ENCODE measurements around the gene STYX. TPM values are rescaled to one million over a fixed set of nuclear protein-coding genes. Genes with fewer than 3 reads are reported as not detected.

The STYX gene
- total RNA-seq, 1 donor from 2014 or later: 11.8 TPM

- Histone ChIP-seq H3K36me3 (ENCODE audit: control insufficient read depth, insufficient read depth, low read length) (no peaks in the 10 kb centered on the region), H3K4me3 (ENCODE audit: low read depth, low read length) (no peak overlapping the region), H3K27me3 (ENCODE audit: control insufficient read depth, insufficient read depth, low read length) (no peaks in the 10 kb centered on the region)
- no peak for TF ChIP-seq CTCF (IDR thresholded peaks at IDR 0.05; ENCODE audit: insufficient read depth, low read length, poor library complexity, severe bottlenecking)
- DNase-seq (ENCODE audit: low read depth): no peak
These were observed 63.1 kb downstream of the STYX start for GRCh38 chr14:52793061-52793460.

- Histone ChIP-seq H3K4me3 (ENCODE audit: low read depth, low read length) (no peak overlapping the region), H3K27me3 (ENCODE audit: control insufficient read depth, insufficient read depth, low read length) (no peaks in the 10 kb centered on the region), H3K36me3 (ENCODE audit: control insufficient read depth, insufficient read depth, low read length) (no peaks in the 10 kb centered on the region)
- no peak for DNase-seq (ENCODE audit: low read depth)
- TF ChIP-seq CTCF (IDR thresholded peaks at IDR 0.05; ENCODE audit: insufficient read depth, low read length, poor library complexity, severe bottlenecking): no peak
These were observed 67.7 kb downstream of the STYX start for GRCh38 chr14:52797653-52798052.

- no peaks in the 10 kb centered on the region for H3K27me3 ChIP-seq (ENCODE audit: control insufficient read depth, insufficient read depth, low read length)
- H3K36me3 ChIP-seq (ENCODE audit: control insufficient read depth, insufficient read depth, low read length): no peaks in the 10 kb centered on the region
- no peak overlapping the region for H3K4me3 ChIP-seq (ENCODE audit: low read depth, low read length)
- DNase-seq (ENCODE audit: low read depth): no peak
- TF ChIP-seq CTCF (IDR thresholded peaks at IDR 0.05; ENCODE audit: insufficient read depth, low read length, poor library complexity, severe bottlenecking): no peak
These were observed 68.9 kb downstream of the STYX start for GRCh38 chr14:52798826-52799225.

- H3K36me3 ChIP-seq (ENCODE audit: control insufficient read depth, insufficient read depth, low read length): no peaks in the 10 kb centered on the region
- DNase-seq (ENCODE audit: low read depth): peak; percentile 65
- no peak for TF ChIP-seq CTCF (IDR thresholded peaks at IDR 0.05; ENCODE audit: insufficient read depth, low read length, poor library complexity, severe bottlenecking)
- no peak overlapping the region for H3K4me3 ChIP-seq (ENCODE audit: low read depth, low read length)
- no peaks in the 10 kb centered on the region for H3K27me3 ChIP-seq (ENCODE audit: control insufficient read depth, insufficient read depth, low read length)
These were observed 71.2 kb downstream of the STYX start for GRCh38 chr14:52801014-52801712.

- H3K27me3 ChIP-seq (ENCODE audit: control insufficient read depth, insufficient read depth, low read length): no peaks in the 10 kb centered on the region
- no peak overlapping the region for H3K4me3 ChIP-seq (ENCODE audit: low read depth, low read length)
- DNase-seq (ENCODE audit: low read depth): no peak
- TF ChIP-seq CTCF (IDR thresholded peaks at IDR 0.05; ENCODE audit: insufficient read depth, low read length, poor library complexity, severe bottlenecking): no peak
- no peaks in the 10 kb centered on the region for H3K36me3 ChIP-seq (ENCODE audit: control insufficient read depth, insufficient read depth, low read length)
These were observed 72.6 kb downstream of the STYX start for GRCh38 chr14:52802597-52802996.

- no peak for TF ChIP-seq CTCF (IDR thresholded peaks at IDR 0.05; ENCODE audit: insufficient read depth, low read length, poor library complexity, severe bottlenecking)
These were observed 76.1 kb downstream of the STYX start for GRCh38 chr14:52806115-52806514.

More at GRCh38 chr14:52806115-52806514, 76.1 kb downstream of the STYX start:
- no peak for DNase-seq (ENCODE audit: low read depth)
- Histone ChIP-seq H3K36me3 (ENCODE audit: control insufficient read depth, insufficient read depth, low read length) (no peaks in the 10 kb centered on the region), H3K4me3 (ENCODE audit: low read depth, low read length) (no peak overlapping the region), H3K27me3 (ENCODE audit: control insufficient read depth, insufficient read depth, low read length) (no peaks in the 10 kb centered on the region)
